Tibial artery (tissue), 4 donors: Measurements from ENCODE around the gene SLC18A3.
A peak's percentile ranks its signal among the peaks of the same experiment; 100 is the strongest.

ENCODE experiments used
- DNase-seq, 2 donors: peaks; one replicate each; pipeline ENCODE4 v3.0.0-alpha.2; 2019
- H3K27ac ChIP-seq, 2 donors: fragments of 200-600 bp; sonication (generic) in 1 of 2; 1 replicate in 1 of 2; 2 replicates in 1 of 2; pipeline ENCODE4 v1.5.1; 2018 to 2019; ENCODE audit warnings: mild to moderate bottlenecking in 1 of 2
- H3K27me3 ChIP-seq, 2 donors: fragments of 200-600 bp; sonication (generic) in 1 of 2; one replicate each; pipeline versions ENCODE4 v1.5.1 to v1.6.0; 2016 to 2019
- H3K36me3 ChIP-seq, 3 donors: fragments of 200-600 bp; sonication (generic) in 2 of 3; one replicate each; pipeline ENCODE4 v1.5.1; 2016 to 2019; ENCODE audit warnings: mild to moderate bottlenecking in 2 of 3
- H3K4me1 ChIP-seq, 4 donors: fragments of 200-600 bp; sonication (generic) in 2 of 4; 1 replicate in 3 of 4; 2 replicates in 1 of 4; pipeline ENCODE4 v1.5.1; 2016 to 2019
- H3K4me3 ChIP-seq, 2 donors: fragments of 200-600 bp; sonication (generic) in 1 of 2; 1 replicate in 1 of 2; 2 replicates in 1 of 2; pipeline ENCODE4 v1.5.1; 2018 to 2019; ENCODE audit warnings: mild to moderate bottlenecking in 2 of 2
- H3K9me3 ChIP-seq, 3 donors: fragments of 200-600 bp; sonication (generic) in 1 of 3; one replicate each; pipeline ENCODE4 v1.5.1; 2016 to 2019
- intact Hi-C: fragments of 100-400 bp; cut with DNase I; formaldehyde crosslinking; loops from one replicate; pipeline ENCODE4 v1.15.0; 2023; ENCODE audit warnings: low total_unique reads
- TF ChIP-seq, protein P1 (sequence below), 2 experiments: fragments of 200-600 bp in 1 of 2; fragments of 450-650 bp in 1 of 2; IDR thresholded peaks; one replicate each; pipeline ENCODE4 v1.5.1; 2017 to 2019; ENCODE audit warnings: antibody characterized with exemption in 2 of 2, mild to moderate bottlenecking in 1 of 2, moderate library complexity in 1 of 2

The SLC18A3 gene

DNA sequence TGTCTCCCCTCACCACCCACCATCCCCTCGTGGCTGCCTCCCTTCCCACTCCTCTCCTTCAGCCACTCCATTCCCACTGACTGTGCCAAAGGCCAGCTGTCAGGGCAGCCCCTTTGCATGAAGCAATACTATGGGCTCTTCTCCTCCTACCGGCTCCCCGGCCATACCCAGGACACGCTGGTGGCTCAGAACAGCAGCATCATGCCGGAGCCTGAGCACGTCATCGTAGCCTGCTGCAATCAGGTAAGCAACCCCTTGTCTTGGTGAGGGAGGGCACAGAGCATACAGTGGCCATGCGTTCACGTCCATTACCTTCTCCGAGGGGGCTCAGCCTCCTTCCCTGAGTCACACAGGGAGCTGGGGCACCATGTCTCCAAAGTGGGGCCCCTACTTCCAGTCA, 15.3 kb downstream of the SLC18A3 start:
- DNase-seq: peak in 1 of 2 donors; percentile 25
- Histone ChIP-seq H3K4me3 (no peak overlapping the region), H3K9me3 (no peaks in the 10 kb centered on the region), H3K36me3 (no peaks in the 10 kb centered on the region), H3K4me1 (no peaks in the 10 kb centered on the region), H3K27ac (no peak overlapping the region), H3K27me3 (peaks cover 0 to 10% of the 10 kb centered on the region in 2 donors)
- TF ChIP-seq, protein P1, sequence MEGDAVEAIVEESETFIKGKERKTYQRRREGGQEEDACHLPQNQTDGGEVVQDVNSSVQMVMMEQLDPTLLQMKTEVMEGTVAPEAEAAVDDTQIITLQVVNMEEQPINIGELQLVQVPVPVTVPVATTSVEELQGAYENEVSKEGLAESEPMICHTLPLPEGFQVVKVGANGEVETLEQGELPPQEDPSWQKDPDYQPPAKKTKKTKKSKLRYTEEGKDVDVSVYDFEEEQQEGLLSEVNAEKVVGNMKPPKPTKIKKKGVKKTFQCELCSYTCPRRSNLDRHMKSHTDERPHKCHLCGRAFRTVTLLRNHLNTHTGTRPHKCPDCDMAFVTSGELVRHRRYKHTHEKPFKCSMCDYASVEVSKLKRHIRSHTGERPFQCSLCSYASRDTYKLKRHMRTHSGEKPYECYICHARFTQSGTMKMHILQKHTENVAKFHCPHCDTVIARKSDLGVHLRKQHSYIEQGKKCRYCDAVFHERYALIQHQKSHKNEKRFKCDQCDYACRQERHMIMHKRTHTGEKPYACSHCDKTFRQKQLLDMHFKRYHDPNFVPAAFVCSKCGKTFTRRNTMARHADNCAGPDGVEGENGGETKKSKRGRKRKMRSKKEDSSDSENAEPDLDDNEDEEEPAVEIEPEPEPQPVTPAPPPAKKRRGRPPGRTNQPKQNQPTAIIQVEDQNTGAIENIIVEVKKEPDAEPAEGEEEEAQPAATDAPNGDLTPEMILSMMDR (IDR thresholded peaks at IDR 0.05): no peak
- intact Hi-C loops: no loop called here

DNA sequence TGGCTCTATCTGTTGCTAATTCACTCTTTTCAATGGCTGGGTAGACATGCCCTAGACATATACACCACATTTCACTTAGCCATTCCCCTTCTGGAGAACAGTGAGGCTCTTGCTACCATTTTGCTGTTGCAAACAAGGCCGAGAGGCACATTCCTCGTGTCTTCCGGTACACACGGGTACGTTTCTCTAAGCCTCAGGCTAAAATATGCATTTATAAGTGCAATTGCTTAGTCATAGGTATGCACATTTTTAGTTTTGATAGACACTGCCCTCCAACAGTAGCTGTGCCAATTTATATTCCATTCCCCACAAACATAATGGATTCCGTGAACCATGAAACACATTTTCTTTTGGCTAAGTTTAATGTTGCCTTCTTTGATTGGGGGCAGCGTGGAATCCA, 16.9 kb downstream of the SLC18A3 start:
- Histone ChIP-seq H3K4me1 (no peaks in the 10 kb centered on the region), H3K36me3 (no peaks in the 10 kb centered on the region), H3K9me3 (no peaks in the 10 kb centered on the region), H3K27ac (no peak overlapping the region), H3K27me3 (peaks cover 0 to 5% of the 10 kb centered on the region in 2 donors), H3K4me3 (no peak overlapping the region)
- intact Hi-C loops: no loop called here
- no peak for DNase-seq
- TF ChIP-seq, protein P1 (IDR thresholded peaks at IDR 0.05): no peak

DNA sequence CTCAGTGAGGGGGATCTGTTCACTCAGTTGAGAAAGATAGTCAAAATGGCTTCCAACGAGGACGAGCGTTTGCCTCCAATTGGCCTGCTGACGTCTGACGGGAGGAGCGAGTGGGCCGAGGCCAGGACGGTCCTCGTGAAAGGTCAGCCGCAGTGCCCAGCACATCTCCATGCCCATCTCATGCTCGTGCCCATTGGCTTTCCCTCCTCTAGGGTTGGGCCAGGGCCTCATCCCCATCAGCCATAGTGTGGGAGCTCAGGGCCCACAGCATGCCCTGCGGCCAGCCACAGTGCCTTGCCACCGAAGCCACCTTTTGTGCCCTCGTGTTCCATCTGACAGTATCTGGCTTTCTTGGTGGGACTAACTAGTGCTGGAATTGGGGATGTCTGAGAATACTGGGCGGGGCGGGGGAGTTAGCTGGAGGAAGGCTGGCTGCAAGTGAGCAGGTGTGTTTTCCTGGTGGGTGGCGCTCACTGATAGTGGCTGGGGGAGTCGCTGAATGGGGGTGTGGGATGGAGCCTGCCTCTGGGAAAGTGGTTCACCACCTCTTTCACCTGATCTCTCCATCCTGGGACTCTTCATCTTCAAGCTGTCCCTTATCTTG, 17.6 kb downstream of the SLC18A3 start:
- DNase-seq: peak in 1 of 2 donors; percentile 46
- Histone ChIP-seq H3K4me1 (no peaks in the 10 kb centered on the region), H3K27me3 (peaks cover 0 to 10% of the 10 kb centered on the region in 2 donors), H3K27ac (no peak overlapping the region), H3K9me3 (no peaks in the 10 kb centered on the region), H3K4me3 (no peak overlapping the region), H3K36me3 (no peaks in the 10 kb centered on the region)
- intact Hi-C loops: no loop called here
- TF ChIP-seq, protein P1 (IDR thresholded peaks at IDR 0.05): no peak

DNA sequence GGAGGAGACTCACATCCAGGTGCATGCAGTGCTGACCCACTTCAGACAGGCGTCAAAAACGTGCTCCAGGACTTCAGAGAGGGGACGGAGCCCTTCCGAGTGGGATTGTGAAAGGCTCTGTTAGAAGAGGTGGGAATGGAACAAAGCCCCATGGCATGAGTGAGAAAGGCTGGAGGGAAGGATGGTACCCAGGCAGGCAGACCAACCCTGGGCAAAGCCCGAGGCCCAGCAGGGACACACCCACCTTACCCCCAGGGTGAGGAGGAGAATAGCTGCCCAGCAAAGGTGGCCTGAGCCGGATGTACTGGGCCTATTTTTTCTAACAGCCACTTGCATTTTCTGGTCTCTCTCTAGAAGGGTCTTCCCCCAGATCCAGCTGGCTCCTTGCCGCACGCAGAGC, 18.5 kb downstream of the SLC18A3 start:
- Histone ChIP-seq H3K27ac (no peak overlapping the region), H3K4me3 (no peak overlapping the region), H3K36me3 (no peaks in the 10 kb centered on the region), H3K27me3 (peaks cover 0 to 18% of the 10 kb centered on the region in 2 donors), H3K4me1 (no peaks in the 10 kb centered on the region), H3K9me3 (no peaks in the 10 kb centered on the region)
- TF ChIP-seq, protein P1 (IDR thresholded peaks at IDR 0.05): no peak
- intact Hi-C loops: no loop called here
- DNase-seq: peak in 1 of 2 donors; percentile 40

DNA sequence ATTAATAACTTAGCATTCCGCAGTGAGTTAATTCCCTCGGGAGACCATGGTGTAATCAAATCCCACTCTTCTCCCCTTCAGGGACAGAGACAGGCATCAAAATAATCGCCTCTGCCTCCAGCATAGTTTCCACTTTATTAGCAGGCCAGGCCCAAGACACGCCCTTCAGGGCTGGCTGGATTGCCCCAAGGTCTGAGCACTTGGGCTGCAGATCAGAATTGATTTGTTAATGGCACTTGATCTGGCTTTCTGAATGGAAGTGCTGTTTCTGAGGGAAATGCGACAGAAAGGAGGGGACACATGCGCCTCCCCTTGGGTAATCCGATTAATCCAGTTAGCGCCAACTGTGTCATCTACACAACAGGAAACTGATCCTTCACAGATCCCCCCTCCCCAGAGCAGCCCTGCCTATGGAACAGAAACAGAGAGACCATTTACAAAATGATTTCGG, 19.3 kb downstream of the SLC18A3 start:
- H3K27ac ChIP-seq: no peak overlapping the region
- H3K27me3 ChIP-seq: peaks cover 0 to 23% of the 10 kb centered on the region in 2 donors
- intact Hi-C loops: no loop called here
- peak in 1 of 2 donors; percentile 27 for DNase-seq
- H3K36me3 ChIP-seq: no peaks in the 10 kb centered on the region
- TF ChIP-seq, protein P1 (IDR thresholded peaks at IDR 0.05): no peak
- H3K9me3 ChIP-seq: no peaks in the 10 kb centered on the region
- H3K4me1 ChIP-seq: no peaks in the 10 kb centered on the region
- H3K4me3 ChIP-seq: no peak overlapping the region
